ENCODE results near the gene AGBL5. TPM values are rescaled to one million over a fixed set of nuclear protein-coding genes. Genes with fewer than 3 reads are reported as not detected.

Gene AGBL5
- total RNA-seq, 1 experiment from 2014 or later: 26.6 TPM

DNA sequence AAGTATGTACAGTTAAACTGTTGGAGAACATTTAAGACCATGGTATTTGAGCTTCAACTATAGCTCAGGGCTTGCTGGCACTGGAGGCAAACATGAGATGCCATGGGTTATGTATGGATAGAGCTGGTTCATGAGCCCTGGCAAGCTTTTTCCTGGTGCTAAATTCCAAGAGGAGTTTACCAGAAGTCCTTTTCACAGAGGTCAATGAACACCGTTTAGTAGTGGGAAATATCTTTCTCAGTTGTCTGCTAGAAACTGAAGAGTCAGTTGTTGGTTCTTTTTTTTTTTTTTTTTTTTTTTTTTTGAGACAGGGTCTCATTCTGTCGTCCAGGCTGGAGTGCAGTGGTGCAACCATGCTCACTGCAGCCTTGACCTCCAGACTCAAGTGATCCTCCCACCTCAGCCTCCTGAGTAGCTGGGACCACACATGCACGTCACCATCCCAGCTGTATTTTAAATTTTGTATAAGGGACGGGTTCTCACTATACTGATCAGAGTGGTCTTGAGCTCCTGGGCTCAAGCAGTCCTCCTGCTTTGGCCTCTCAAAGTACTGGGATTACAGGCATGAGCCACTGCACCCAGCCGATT lies 36.4 kb downstream of the AGBL5 start:
- no peak for DNase-seq (ENCODE audit: low read depth)

DNA sequence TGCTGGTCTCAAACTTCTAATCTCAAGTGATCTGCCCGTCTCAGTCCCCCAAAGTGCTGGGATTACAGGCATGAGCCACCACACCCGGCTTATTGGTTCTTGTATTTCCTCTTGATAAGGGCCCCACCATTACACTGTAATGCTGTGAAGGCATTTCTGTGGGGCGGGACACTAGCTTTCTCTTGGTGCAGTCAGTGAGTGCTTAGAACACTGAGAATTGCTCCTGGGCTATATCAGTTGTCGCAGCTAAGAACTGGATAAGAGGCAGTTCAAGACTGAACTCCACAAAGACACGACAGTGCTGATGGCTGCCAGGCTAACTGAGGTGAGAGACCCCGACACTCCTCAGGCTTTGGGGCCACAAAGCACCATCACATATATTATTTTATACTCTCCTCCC lies 37.2 kb downstream of the AGBL5 start:
- no peak for DNase-seq (ENCODE audit: low read depth)

DNA sequence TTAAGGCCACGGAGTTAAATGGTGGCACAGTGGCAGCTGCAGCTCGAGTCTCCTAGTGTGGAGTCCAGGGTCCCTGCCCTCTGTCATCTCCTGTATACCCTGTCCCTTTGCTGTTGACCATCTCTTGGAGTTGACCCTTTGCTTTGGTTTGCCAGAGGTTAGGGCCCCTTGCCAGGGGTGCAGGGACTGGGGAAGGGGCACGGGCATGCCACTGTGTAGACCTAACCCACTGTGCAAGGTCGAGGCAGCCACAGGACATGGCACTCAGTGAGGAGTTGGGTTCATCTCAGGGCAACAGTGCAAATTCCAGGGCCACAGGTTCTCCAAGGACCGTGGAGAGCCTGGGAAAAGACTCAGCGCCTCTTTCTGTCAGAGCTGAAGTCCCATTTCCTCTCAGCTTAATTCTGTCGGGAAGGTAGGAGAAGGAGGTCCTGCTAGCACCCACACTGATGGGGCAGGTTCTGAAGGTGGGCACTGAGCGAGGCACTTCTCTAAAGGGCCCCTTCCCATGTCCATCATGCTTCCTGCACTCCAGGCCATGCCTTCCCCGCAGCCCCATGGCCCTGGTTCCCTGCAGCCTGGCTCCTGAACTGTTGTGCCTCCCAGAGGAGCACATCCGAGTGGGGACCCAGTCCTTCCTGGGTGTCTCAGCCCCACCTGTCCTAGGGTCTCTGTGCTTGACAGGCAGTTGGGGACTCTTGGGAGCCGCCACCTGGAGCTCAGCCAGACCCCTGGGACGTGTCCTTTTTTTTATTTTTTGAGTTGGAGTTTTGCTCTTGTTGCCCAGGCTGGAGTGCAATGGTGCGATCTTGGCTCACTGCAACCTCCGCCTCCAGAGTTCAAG lies 37.9 kb downstream of the AGBL5 start:
- no peak for DNase-seq (ENCODE audit: low read depth)

DNA sequence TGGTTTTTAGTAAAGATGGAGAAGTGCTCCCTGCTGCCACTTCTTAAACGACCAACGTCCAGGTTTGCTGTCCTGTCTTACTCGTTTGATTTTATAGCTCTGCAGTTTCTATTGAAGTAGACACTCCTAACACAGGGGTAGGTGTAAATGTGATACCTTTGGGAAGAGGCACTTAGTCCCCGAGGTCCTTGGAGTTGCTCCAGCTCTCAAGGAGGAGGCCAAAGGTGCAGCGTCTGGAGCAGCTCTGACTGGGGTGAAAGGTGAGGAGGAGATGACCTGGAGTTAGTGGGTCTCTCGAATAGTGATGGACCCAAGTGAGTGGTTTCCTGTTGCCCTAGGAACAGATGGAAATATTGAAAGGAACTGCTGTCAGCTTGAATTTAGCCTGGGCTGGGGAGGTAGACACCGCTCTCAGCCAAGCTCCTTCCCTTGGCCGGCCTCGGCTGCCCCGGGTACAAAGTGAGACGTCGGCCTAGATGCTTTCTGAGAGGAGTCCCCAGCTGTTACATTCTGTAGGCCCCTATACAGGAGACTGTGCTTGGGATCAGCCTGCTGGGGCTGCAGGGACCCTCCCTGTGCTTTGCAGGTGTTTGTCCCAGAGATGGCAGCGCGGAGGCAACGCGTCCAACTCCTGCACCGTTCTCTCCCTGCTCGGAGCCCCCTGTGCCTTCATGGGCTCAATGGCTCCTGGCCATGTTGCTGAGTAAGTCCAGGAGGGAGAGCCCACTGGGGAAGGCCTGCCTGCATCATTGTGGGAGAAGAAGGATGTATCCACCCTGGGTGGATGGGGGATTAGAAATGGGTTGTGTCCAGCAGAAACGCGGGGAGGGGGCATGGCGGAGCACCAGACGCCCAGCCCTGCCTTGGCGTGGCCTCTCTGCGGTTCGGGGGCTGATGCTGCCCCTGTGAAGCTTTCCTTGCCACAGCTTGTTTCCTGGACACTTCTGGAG lies 40.6 kb downstream of the AGBL5 start:
- no peak for DNase-seq (ENCODE audit: low read depth)

DNA sequence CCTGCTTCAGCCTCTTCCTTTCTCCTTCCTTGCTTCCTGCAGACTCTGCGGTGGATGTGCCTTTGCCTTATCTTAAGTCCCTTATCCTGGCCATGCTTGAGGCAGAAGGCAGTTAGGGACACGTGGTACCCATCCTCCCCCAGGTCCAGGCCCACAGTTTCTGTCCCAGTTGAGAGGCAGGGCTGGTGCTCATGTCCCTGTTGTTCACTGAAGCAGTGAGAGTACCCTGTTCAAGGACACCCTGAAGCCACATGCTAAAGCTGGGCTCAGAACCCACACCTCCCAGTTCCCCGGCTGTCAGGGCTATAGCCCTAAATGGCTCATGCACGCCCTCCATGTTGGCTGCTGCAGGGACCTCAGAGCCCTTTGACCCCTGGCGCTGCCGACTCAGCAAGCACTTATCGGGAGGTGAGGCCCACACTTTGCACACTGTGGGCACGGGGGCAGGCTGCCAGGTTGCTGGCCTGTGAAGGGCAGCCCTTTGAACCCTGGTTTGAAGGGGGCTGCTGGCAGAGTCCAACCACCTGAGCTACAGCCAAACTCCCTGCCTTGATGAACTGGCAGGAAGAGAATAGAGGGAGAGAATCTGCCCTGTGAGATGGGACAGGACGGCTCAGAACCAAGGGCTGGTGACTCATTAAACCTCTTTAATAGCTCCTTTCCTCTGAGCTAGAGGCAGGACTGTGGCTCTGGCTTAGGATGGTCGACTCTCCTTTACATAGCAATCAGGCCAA lies 41.4 kb downstream of the AGBL5 start:
- DNase-seq (ENCODE audit: low read depth): no peak

DNA sequence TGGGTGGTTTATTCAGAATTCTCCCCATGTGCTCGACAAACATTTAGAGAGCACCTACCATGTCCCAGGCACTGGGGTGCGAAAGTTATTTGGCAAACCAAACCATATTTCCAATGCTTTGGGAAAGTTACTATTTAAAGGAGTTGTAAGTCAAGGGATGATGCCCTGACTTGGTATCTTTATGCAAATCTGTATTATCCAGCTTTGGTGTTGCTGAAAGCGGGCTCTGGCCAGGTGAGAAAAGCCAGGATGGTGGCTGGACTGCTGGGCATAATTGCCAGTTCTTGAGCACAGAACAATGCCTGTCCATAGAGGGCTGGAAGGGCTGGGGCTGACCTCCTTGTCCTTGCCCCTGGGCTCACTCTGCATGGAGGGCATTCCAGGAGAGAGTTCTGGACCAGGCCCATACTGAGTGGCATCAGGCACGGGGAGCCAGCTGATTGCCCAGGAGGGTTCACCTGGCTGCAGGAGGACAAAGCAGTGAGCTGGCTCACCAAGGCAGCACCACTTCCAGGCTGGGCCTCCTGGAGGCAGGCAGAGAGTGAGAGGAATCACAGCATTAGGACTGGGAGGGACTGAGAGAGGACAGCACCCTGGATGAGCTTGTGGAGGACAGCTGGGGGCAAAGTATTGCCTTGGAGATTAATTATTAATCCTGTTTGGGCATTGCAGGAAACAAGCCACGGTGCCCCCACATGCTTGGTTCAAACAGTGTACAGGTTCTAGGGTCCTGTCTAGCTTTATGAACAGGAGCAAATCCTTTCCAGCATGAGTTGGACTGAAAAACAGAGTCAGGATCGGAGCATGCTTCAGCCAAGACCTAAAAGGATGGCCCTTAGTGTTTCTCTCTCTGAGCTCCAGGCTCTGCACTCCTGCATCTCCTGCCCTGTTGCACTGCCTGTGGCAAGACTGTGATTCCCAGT lies 42.2 kb downstream of the AGBL5 start:
- DNase-seq (ENCODE audit: low read depth): no peak

DNA sequence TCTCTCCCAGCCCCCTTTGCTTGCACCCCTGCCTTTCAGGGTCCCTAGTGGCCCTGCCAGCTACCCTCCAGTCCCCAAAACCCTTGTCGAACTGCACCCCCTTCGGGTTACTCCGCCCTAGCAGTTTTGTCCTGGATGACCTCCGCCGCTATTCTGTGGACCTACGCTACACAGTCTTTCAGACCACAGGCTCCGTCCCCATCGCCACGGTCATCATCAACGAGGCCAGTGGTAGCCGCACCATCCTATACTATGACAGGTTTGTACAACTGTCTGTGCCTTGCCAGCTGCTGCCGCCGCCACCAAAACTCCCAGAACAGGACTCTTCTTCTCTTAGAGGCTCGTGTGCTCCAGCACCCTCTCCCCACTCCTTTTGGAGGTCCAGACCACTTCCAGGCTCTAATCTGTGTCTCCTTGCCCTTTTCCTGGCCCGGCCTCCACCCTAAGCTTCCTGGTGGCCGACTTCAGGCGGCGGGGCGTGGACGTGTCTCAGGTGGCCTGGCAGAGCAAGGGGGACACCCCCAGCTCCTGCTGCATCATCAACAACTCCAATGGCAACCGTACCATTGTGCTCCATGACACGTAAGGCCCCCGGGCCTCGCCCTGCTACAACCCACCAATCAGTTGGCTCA lies 43.0 kb downstream of the AGBL5 start:
- no peak for DNase-seq (ENCODE audit: low read depth)

DNA sequence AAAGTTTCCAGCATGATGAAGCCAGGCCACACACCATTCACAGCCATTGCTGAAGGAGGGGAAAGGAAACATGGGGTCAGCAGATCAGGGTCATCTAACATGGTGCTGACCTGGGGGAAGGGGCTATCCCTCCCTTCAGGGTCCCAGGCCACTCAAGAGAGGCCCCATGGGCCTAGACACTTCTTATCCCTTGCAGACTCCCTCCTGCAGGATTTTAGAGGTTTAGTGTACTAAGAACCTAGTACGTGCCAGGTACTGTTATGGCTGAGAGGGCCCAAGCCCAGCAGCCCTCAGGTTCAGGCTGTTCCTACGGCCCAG lies 43.9 kb downstream of the AGBL5 start:
- DNase-seq (ENCODE audit: low read depth): no peak

DNA sequence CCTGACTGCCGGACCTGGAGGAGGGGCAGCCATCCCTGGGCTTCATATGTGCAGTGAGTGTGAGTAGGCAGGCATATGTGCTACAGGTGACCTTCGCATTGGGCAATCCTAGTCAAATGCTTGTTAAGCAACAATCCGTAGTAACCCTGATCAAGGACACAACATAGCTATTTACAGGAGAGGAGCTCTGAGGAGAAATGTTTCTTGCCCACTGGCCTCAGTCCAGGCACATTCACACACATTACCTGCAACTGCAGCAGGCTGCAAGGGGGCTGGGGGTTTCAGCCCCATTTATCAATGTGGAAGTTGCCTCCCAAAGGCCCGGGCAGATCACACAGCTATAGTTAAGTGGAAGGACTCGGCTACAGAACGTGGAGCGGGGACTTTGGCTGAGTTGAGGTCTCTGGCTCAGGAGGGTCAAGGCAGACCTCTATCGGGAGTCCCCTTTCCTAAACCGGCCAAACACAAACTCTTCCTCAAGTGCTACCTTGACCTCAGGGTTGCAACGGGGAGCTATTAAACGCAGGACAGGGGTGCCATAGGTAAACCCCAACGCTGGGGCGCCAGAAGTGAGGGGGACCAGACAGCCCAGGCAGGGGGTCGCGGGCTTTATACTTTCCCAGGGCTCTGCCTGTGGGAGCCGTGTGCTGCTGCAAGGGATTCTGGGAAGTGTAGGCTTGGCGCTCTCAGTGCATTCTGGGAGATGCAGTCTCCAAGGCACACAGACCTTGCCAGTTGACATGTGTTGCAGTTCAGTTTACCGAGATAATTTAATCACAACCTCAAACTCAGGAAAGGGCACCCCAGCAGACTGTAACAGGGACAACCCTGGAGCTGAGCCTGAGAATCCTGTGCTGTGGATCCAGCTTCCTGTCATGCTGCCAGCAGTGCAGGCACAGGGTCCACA lies 44.5 kb downstream of the AGBL5 start:
- DNase-seq (ENCODE audit: low read depth): peak; percentile 52

DNA sequence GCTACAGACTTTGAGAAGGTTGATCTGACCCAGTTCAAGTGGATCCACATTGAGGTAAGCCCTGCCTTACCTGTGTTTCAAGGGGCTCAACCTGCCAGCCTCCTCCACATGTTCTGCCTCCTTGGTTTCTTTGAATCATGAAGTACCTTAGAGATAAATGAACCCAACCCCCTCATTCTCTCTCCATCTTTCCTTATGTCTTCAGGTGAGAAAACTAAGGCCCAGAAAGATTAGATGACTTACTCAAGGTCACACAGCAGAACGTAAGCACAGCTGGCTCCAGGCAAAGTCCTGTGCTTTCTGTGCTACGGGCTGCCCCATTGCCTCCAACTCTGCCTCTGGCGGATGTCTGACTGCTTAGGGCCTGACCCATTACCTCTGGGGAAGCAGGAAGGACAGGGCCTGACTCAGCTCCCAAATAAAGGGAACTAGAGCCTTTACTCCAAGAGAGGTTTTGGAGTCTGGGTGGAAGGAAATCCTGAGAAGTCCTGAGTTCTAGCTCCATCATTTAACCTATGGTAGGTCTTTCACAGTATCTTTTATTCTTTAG lies 45.4 kb downstream of the AGBL5 start:
- DNase-seq (ENCODE audit: low read depth): no peak

DNA sequence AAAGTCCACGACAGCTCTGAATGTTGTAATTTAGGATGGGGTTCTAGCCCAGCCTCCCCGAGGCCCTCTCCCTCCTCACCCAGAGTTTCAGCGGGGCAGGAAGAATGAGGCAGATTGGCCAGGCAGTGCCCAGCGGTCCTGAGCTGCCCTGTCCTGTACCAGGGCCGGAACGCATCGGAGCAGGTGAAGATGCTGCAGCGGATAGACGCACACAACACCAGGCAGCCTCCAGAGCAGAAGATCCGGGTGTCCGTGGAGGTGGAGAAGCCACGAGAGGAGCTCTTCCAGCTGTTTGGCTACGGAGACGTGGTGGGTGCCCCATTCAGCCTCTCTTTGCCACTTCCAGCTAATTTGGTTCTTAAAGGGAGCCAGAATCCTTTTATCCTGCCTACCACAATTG lies 45.9 kb downstream of the AGBL5 start:
- no peak for DNase-seq (ENCODE audit: low read depth)

DNA sequence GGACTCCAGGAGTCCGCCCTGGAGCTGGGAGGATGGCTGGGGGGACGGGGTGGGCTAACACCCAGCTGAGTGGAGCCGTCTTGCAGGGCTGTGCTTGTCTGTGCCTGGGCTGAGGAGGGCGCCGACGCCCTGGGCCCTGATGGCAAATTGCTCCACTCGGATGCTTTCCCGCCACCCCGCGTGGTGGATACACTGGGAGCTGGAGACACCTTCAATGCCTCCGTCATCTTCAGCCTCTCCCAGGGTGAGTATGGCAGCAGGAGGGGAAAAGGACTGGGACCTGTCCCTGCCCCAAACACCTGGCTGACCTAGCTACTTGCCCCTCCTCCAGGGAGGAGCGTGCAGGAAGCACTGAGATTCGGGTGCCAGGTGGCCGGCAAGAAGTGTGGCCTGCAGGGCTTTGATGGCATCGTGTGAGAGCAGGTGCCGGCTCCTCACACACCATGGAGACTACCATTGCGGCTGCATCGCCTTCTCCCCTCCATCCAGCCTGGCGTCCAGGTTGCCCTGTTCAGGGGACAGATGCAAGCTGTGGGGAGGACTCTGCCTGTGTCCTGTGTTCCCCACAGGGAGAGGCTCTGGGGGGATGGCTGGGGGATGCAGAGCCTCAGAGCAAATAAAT lies 48.0 kb downstream of the AGBL5 start:
- no peak for DNase-seq (ENCODE audit: low read depth)

DNA sequence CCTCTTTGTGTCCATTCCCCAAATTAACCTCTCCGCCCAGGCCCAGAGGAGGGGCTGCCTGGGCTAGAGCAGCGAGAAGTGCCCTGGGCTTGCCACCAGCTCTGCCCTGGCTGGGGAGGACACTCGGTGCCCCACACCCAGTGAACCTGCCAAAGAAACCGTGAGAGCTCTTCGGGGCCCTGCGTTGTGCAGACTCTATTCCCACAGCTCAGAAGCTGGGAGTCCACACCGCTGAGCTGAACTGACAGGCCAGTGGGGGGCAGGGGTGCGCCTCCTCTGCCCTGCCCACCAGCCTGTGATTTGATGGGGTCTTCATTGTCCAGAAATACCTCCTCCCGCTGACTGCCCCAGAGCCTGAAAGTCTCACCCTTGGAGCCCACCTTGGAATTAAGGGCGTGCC lies 48.6 kb downstream of the AGBL5 start:
- DNase-seq (ENCODE audit: low read depth): no peak

DNA sequence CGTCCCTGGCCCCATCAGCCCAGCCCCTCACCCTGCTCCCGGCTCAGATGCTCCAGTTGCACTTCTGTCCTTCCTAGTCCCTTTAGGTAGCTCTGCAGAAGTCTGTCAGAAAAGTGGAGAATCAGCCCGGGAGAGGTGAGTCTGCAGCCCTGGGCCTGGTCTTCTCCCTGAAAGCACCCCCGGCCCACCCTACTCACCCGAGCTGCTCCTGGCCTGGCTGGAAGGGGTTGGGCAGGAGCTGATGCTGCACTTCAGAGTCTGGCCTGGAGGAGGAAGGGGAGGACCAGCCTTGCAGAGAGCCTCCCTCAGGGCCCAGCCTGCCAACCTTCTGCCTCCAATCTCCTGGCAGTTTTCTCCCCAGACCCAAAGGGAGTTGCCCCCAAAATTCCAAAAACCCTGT lies 50.9 kb downstream of the AGBL5 start:
- DNase-seq (ENCODE audit: low read depth): no peak

DNA sequence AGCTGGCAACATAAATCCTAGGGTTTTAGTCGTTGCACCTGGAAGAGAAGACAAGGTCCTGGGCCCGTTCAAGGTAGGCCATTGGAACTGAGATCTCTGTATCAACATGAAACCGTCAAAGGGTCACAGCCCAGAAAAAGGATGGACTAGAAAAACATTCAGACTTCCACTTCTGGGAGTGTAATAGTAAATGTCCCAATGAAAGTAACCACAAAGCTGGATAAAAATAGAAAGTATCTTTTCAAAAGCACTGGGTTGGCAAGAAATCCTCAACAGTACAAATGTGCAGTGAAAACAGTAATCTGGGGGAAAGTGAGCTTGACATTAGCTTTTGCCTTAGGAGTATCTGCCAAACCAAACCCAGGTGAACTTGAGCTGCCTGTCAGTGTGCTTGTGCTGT lies 54.5 kb downstream of the AGBL5 start:
- DNase-seq (ENCODE audit: low read depth): no peak

DNA sequence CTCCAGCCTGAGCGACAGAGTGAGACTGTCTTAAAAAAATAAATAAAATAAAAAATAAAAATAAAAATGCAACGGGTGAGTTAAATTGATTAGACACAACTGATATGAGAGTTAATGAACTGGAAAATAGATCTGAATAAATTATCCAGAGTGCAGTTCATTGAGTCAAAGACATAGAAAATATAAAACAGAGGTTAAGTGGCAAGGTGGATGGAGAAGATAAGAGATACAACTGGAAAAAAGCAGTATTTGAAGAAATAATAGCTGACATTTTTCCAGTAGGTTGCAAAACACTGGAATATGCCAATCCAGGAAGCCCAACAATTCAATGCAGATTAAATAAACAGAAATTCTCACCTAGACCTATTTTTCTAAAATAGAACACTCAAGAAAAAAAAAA lies 56.8 kb downstream of the AGBL5 start:
- no peak for DNase-seq (ENCODE audit: low read depth)

DNA sequence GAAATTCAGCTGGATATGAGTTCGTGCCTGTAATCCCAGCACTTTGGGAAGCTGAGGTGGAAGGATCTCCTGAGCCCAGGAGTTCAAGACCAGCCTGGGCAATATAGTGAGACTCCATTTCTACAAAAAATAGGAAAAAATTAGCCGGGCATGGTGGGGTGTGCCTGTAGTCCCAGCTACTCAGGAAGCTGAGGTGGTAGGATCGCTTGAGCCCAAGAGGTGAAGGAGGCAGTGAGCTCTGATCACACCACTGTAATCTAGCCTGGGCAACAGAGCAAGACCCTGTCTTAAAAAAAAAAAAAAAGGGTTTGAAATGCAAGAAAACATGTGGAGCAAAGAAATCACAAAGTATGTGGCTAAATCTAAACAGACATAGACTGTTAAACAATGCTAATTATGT lies 57.6 kb downstream of the AGBL5 start:
- no peak for DNase-seq (ENCODE audit: low read depth)
